Measurements from ENCODE around the gene ZNF543. TPM values are rescaled to one million over a fixed set of nuclear protein-coding genes. Genes with fewer than 3 reads are reported as not detected.
A peak's percentile ranks its signal among the peaks of the same experiment; 100 is the strongest.

Gene ZNF543
- total and polyA plus RNA-seq, 2 donors (not counting 1 experiment from before 2014, with no cell fraction given), result 4.6 to 16.7 TPM

DNA sequence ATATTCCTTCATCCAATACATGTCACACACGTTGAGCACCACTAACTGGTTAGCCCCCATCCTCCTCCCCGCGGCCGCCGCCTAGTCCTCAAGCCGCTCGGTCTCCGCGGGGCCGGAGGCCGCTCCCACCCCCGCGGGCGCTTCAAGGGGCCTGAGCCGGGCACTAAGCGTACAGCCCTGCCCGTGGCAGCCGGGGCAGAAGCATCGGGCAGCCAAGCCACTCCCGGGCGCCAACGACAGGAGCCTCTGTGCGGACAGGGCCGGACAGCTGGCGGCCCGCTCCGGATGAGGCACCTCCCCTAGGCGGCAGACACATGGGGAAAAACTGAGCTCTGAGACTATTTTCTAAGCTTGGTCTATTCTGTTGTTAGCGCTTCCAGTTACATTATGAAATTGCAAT is 2.8 kb upstream of the ZNF543 start:
- no peak overlapping the region for H3K4me3 ChIP-seq (ENCODE audit: control extremely low read depth in 1 of 5, extremely low read depth in 1 of 5, insufficient read depth in 1 of 5, low read depth in 2 of 5, low read length in 4 of 5)
- no peak for TF ChIP-seq EZH2 (IDR thresholded peaks at IDR 0.05; ENCODE audit: borderline replicate concordance, insufficient read depth, low read depth, low read length, poor library complexity, severe bottlenecking)
- TF ChIP-seq, protein P1, sequence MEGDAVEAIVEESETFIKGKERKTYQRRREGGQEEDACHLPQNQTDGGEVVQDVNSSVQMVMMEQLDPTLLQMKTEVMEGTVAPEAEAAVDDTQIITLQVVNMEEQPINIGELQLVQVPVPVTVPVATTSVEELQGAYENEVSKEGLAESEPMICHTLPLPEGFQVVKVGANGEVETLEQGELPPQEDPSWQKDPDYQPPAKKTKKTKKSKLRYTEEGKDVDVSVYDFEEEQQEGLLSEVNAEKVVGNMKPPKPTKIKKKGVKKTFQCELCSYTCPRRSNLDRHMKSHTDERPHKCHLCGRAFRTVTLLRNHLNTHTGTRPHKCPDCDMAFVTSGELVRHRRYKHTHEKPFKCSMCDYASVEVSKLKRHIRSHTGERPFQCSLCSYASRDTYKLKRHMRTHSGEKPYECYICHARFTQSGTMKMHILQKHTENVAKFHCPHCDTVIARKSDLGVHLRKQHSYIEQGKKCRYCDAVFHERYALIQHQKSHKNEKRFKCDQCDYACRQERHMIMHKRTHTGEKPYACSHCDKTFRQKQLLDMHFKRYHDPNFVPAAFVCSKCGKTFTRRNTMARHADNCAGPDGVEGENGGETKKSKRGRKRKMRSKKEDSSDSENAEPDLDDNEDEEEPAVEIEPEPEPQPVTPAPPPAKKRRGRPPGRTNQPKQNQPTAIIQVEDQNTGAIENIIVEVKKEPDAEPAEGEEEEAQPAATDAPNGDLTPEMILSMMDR (IDR thresholded peaks at IDR 0.05), result no peak
- CTCF ChIA-PET, result interaction anchor here (0.7 kb wide), 1 partner anchor 9 kb away, joined by 5 read pairs; no protein-coding TSS in a partner anchor
- peaks cover 0 to 21% (median 13%) of the 10 kb centered on the region in 4 experiments for H3K27me3 ChIP-seq (replicated peaks in 1 of 4; ENCODE audit: control extremely low read depth in 1 of 4, control insufficient read depth in 3 of 4, insufficient read depth in 4 of 4, low read length in 3 of 4)
- no peak overlapping the region for H3K4me2 ChIP-seq (replicated peaks; ENCODE audit: low read depth, low read length, poor library complexity, severe bottlenecking)
- H3K9me3 Mint-ChIP-seq (ENCODE audit: insufficient read depth), result peaks cover under 1% of the 10 kb centered on the region
- no peaks in the 10 kb centered on the region for H3K36me3 ChIP-seq (replicated peaks in 1 of 2; ENCODE audit: control extremely low read depth in 1 of 2, control insufficient read depth in 1 of 2, extremely low read depth in 1 of 2, insufficient read depth in 2 of 2, low read length in 1 of 2)
- H2AFZ ChIP-seq (ENCODE audit: insufficient read depth, low read depth, low read length, poor library complexity, severe bottlenecking), result peak overlapping the region; percentile 38
- H3K27ac ChIP-seq (ENCODE audit: low read length in 2 of 2), result no peak overlapping the region
- H3K4me3 Mint-ChIP-seq, result no peak overlapping the region
- intact Hi-C loops (cut with micrococcal nuclease), result no loop called here
- WGBS (ENCODE audit: insufficient coverage), result 22% methylated on average over 28 of the region's 29 CpGs
- no peaks in the 10 kb centered on the region for H4K20me1 ChIP-seq (ENCODE audit: control insufficient read depth, insufficient read depth, low read length, poor library complexity, severe bottlenecking)
- DNase-seq (no peak), ATAC-seq (ENCODE audit: low read depth) (no peak)
- peaks cover 25% of the 10 kb centered on the region for H3K4me1 Mint-ChIP-seq
- no peak overlapping the region for H3K9ac ChIP-seq (ENCODE audit: low read length)
- peaks cover 0 to 5% (median 2%) of the 10 kb centered on the region in 3 donors for H3K9me3 ChIP-seq (ENCODE audit: control extremely low read depth in 1 of 3, control insufficient read depth in 2 of 3, insufficient read depth in 1 of 3, low read length in 2 of 3)
- H3K27ac Mint-ChIP-seq, result no peak overlapping the region
- H3K4me1 ChIP-seq (ENCODE audit: control insufficient read depth in 2 of 2, insufficient read depth in 2 of 2, low read length in 2 of 2), result peaks cover 19 to 23% of the 10 kb centered on the region in 2 donors
- peaks cover 23% of the 10 kb centered on the region for H3K79me2 ChIP-seq (ENCODE audit: control insufficient read depth, insufficient read depth, low read length)
- H3K27me3 Mint-ChIP-seq, result peaks cover 34% of the 10 kb centered on the region
- POLR2A ChIA-PET, result interaction anchor here (1.0 kb wide), 1 partner anchor 15 kb away, joined by 10 read pairs; no protein-coding TSS in a partner anchor

GRCh38 chr19:57319869-57320179 is 448 bp upstream of the ZNF543 start:
- peak overlapping the region; percentile 99 for H3K9ac ChIP-seq (ENCODE audit: low read length)
- Mint-ChIP-seq H3K4me1 (peaks cover 32% of the 10 kb centered on the region), H3K4me3 (peak overlapping the region; percentile 93), H3K9me3 (ENCODE audit: insufficient read depth) (peaks cover 3% of the 10 kb centered on the region), H3K27ac (peak overlapping the region; percentile 96), H3K27me3 (peaks cover 28% of the 10 kb centered on the region)
- H4K20me1 ChIP-seq (ENCODE audit: control insufficient read depth, insufficient read depth, low read length, poor library complexity, severe bottlenecking), result no peaks in the 10 kb centered on the region
- POLR2A ChIA-PET, result interaction anchor here (0.6 to 0.9 kb wide), 4 partner anchors 24 to 104 kb away, joined by 4 read pairs; partner anchors contain the start of gene ZNF460
- ATAC-seq (ENCODE audit: low read depth), result no peak
- peak overlapping the region; percentile 85 to 89 for H3K27ac ChIP-seq (ENCODE audit: low read length in 2 of 2)
- CTCF ChIA-PET, result no interaction called here
- H3K27me3 ChIP-seq (replicated peaks in 1 of 4; ENCODE audit: control extremely low read depth in 1 of 4, control insufficient read depth in 3 of 4, insufficient read depth in 4 of 4, low read length in 3 of 4), result peaks cover 0 to 21% (median 13%) of the 10 kb centered on the region in 4 experiments
- H3K79me2 ChIP-seq (ENCODE audit: control insufficient read depth, insufficient read depth, low read length), result peaks cover 29% of the 10 kb centered on the region
- no peak for DNase-seq
- WGBS (ENCODE audit: insufficient coverage), result no CpG with 5 or more reads among the region's 1 CpG
- peaks cover 0 to 14% of the 10 kb centered on the region in 2 experiments for H3K36me3 ChIP-seq (replicated peaks in 1 of 2; ENCODE audit: control extremely low read depth in 1 of 2, control insufficient read depth in 1 of 2, extremely low read depth in 1 of 2, insufficient read depth in 2 of 2, low read length in 1 of 2)
- peak overlapping the region; percentile 96 for H3K4me2 ChIP-seq (replicated peaks; ENCODE audit: low read depth, low read length, poor library complexity, severe bottlenecking)
- peaks cover 19 to 23% of the 10 kb centered on the region in 2 donors for H3K4me1 ChIP-seq (ENCODE audit: control insufficient read depth in 2 of 2, insufficient read depth in 2 of 2, low read length in 2 of 2)
- H2AFZ ChIP-seq (ENCODE audit: insufficient read depth, low read depth, low read length, poor library complexity, severe bottlenecking), result peak overlapping the region; percentile 93
- peaks cover 0 to 9% (median 2%) of the 10 kb centered on the region in 3 donors for H3K9me3 ChIP-seq (ENCODE audit: control extremely low read depth in 1 of 3, control insufficient read depth in 2 of 3, insufficient read depth in 1 of 3, low read length in 2 of 3)
- H3K4me3 ChIP-seq (ENCODE audit: control extremely low read depth in 1 of 5, extremely low read depth in 1 of 5, insufficient read depth in 1 of 5, low read depth in 2 of 5, low read length in 4 of 5), result peak overlapping the region; percentile 50 to 95 (median 89)
- intact Hi-C loops (cut with micrococcal nuclease), result loop anchor here (1.0 kb wide), 5 partner anchors 31 to 80 kb away; partner anchors contain the start of genes TRAPPC2B, ZNF304, ZNF460 and ZNF547
- TF ChIP-seq EZH2 (IDR thresholded peaks at IDR 0.05; ENCODE audit: borderline replicate concordance, insufficient read depth, low read depth, low read length, poor library complexity, severe bottlenecking), result no peak
- TF ChIP-seq, protein P1 (IDR thresholded peaks at IDR 0.05), result no peak

Data from B cell (primary cell).